NOMO-1 (cell line): ENCODE measurements around the gene CREBL2.

Experiments used
- DNase-seq, 2 experiments: peaks; one replicate each; lab custom pipeline; 2025; ENCODE audit not compliant: unreplicated experiment in 2 of 2; lab: John Stamatoyannopoulos, UW

Gene CREBL2

GRCh38 chr12:12669020-12669419 lies 57.3 kb downstream of the CREBL2 start:
- DNase-seq = no peak

- no peak for DNase-seq
Measured at GRCh38 chr12:12671850-12672660, 60.4 kb downstream of the CREBL2 start.

- DNase-seq = no peak
Measured at GRCh38 chr12:12673296-12673695, 61.6 kb downstream of the CREBL2 start.

- DNase-seq = no peak
Measured at GRCh38 chr12:12676605-12677004, 64.9 kb downstream of the CREBL2 start.

GRCh38 chr12:12681061-12681765 lies 69.5 kb downstream of the CREBL2 start:
- DNase-seq = no peak

GRCh38 chr12:12682284-12682683 lies 70.6 kb downstream of the CREBL2 start:
- no peak for DNase-seq

GRCh38 chr12:12683136-12683697 lies 71.5 kb downstream of the CREBL2 start:
- DNase-seq = no peak

GRCh38 chr12:12683725-12684124 lies 72.0 kb downstream of the CREBL2 start:
- no peak for DNase-seq

GRCh38 chr12:12684375-12685106 lies 72.9 kb downstream of the CREBL2 start:
- DNase-seq = no peak

- no peak for DNase-seq
Measured at GRCh38 chr12:12685305-12685704, 73.6 kb downstream of the CREBL2 start.

GRCh38 chr12:12686472-12686871 lies 74.8 kb downstream of the CREBL2 start:
- DNase-seq = no peak

GRCh38 chr12:12686925-12687324 lies 75.2 kb downstream of the CREBL2 start:
- DNase-seq = no peak

- no peak for DNase-seq
Measured at GRCh38 chr12:12689647-12690300, 78.1 kb downstream of the CREBL2 start.

GRCh38 chr12:12691549-12691948 lies 79.9 kb downstream of the CREBL2 start:
- no peak for DNase-seq

GRCh38 chr12:12693111-12693671 lies 81.5 kb downstream of the CREBL2 start:
- no peak for DNase-seq
